Renal pelvis (tissue), 4 donors: ENCODE data around the gene EIF3K. TPM values are rescaled to one million over a fixed set of nuclear protein-coding genes. Genes with fewer than 3 reads are reported as not detected.

Source experiments
- DNase-seq: peaks from one replicate; pipeline ENCODE4 v3.0.0-alpha.2; 2013
- polyA plus RNA-seq, 3 donors: library from polyadenylated mRNA; unstranded; fragments of 120-200 nt; gene quantifications; one replicate each; pipeline ENCODE4 v1.2.1, GENCODE V29; 2013; ENCODE audit not compliant: insufficient read length in 3 of 3

EIF3K gene
- polyA plus RNA-seq, 3 donors: 334 to 353 (median 345) TPM

DNA sequence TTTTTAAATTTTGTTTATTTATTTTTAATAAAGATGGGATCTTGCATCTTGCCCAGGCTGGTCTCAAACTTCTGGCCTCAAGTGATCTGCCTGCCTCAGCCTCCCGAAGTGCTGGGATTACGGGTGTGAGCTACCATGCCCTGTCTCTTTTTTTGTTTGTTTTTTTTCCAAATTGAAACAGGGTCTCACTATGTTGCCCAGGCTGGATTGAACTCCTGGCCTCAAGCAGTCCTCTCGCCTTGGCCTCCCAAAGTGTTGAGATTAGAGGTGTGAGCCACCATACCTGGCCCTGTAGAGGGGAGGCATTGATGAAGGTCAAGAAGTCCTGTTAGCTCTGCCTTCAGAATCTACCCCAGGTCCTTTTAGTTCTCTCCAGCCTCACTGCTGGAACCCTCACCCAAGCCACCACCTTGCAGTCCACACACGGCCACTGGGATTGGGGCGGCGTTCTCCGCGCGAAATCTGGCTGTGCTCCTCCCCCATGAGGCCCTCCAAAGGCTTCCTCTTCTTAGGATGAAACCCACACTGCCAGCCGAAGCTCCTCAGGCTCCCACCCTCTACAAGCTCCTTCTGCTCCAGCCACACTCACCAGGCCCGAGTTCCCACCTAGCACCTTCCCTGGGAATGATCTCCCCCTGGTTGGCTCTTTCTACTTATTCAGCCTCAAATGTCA, 63.3 kb downstream of the EIF3K start:
- no peak for DNase-seq

DNA sequence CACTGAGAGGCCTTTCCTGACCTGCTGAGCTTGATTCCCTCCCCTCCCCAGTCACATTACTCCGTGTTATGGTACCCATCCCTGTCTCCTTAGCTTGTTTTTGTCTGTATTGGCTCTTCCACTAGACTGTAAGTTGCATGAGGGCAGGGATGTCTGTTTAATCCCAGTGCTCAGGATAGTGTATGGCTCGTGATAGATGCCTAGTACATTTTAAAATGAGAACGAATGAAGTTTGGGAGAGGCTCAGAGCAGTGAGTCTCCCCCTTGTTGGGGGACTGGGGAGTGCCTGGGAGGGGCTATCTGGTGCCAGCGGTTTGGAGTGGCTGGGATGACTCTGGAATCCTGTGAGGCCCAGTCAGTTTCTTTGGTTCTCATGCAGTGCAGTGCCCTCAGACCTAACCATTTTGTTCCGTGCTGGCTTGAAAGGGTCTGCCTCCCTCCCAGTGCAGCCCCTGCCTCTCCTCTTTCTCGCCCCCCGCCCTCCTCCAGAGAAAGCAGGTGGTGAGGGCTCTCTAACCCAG, 63.9 kb downstream of the EIF3K start:
- no peak for DNase-seq

DNA sequence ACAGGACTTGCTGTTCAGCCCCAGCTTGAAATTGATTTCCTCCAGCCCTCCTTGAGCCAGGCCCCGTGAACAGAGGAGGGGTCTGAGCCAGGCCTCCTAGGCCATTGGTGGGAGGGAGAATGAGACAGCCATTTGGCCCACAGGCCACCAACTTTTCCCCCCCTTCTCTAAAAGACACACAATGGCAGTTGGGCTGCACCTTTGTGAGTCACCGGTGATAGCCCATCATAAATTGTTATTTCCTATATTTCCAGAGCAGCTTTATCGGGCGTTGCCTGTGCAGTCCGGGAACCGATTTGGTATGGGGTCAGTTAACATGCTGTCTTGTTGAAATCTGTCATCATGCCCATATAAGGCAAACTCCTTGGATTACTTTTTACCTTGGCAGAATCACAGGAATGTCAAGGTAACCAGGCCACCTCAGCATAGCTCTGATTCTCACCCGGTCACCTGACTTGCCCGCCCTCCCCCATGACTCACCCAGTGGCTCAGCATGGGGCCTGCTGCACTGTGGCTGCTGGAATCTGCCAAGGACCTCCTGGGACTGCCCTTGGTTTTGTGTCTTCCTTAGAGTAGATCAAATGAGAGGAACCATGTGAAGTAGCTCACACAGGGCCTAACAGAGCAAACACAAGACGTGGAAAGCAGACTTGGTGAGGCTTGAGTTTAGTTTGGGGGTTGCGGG, 64.5 kb downstream of the EIF3K start:
- DNase-seq: peak; percentile 87

DNA sequence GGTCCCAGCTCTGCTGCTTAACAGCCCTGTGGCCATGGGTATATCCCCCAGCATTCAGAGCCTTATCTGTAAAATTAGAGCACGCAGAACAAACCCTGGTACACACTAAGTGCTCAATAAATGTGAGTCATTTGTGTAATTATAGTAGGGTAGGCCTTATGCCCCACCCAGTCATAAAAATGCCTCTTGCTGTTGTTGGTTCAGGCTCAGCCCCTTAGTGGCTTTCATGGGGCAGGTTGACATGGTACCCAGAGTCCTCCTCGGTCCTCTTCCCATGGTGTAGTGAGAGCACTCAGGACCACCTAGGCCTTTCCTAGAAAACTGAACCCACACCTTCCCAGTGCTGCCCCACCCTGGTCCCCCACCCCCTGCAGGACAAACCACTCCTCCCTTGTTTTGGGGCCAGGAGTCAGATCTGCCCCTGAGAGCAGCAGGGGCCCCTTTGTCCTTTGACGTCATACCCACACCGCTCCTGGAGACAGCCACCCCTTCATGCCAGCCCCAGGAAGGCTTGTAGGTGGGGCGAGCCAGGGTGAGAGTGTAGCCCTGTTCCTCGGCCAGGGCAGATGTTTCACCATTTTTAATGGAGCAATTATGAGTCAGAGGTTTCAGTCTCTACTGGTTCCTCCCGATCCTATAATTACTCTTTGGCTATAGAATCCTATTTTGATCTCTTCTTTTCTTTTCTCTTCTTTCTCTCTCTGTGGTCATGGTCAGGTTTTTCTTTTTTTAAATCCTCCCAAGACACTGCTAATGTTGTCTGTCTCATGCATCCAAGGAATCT, 65.3 kb downstream of the EIF3K start:
- no peak for DNase-seq

DNA sequence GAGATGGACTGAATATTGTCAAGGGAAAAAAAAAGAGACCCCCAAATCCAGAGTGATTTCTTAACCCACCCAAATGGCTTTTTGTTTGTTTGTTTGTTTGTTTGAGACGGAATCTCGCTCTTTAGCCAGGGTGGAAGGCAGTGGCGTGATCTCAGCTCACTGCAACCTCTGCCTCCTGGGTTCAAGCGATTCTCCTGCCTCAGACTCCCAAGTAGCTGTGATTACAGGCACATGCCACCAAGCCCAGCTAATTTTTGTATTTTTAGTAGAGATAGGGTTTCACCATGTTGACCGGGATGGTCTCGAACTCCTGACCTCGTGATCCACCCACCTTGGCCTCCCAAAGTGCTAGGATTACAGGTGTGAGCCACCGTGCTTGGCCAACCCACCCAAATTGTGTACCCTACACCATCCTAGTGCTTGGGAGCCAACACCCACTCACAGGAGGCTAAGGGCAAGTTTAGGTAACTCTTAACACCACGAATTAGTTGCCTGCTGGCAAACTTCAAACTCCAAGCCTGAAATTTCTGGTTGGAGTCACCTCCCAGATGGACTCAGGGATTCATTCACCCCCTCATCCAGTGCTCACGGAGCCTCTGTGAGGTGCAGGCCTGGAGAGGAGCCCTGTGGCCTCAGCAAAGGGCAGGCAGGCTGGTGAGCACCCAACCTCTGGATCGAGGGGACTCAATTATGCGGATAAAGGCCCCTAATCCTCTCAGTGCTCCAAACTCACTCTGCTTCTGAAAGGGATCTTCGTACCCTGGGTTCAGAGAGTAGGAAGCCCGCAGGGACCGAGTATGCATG, 66.1 kb downstream of the EIF3K start:
- no peak for DNase-seq

DNA sequence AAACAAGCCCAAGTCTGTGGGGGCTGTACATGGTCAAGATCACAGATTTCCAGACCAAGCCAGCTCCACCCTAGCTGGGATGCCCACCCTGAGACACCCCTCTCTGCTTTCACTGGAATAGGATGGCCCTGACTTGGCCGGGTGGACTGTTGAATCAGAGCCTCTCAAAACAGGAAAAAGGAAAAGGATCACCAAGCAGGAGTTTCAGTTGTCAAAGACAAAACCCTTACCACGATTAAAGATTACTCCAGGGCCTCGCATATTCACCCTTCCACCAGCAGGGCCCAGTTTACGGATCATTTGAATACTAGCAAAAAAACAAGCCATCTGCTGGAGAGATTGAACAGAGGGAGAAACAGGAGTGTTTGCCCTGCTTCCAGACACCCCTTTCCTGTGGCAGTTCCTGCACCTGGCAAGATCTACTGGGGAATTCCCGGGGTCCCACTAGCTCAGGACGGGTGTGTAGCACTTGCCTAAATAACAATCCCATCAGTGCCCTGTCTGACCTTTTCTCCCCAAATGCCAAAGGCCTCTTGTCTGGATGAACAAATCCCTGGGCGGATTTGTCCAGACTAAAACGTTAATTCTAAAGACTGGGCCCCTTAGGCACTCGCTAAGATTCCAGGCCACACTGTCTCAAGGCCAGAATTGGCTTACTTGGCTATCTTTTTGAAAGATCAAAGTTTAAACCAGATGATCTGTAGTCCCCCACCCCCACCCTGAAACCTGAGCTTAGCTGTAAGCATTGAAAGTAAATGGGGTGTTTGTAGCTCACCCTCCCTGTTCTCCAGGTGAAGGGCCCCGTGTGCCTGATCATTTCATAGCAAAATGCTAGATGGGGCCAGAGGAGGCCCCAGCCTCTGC, 66.9 kb downstream of the EIF3K start:
- DNase-seq: no peak

DNA sequence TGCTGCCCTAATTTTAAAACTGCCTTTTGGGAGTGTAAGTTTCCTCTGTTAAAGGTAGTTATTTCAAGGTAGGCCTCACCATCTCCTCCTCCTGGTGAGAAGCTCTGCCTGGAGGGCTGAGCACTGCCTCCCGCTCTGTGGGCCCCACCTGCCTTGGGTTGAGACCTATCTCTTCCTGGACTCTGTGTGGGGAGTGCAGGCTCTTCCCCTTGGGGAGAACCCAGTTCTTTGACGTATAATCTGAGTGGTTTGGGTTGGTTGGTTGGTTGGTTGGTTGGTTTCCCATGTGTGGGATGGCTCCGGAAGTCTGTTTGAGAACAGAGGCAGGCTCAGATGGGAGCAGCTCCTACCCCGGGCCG, 67.5 kb downstream of the EIF3K start:
- DNase-seq: no peak

Other genes starting within 250 kb of the EIF3K start
- gene PSMD8, start 244.6 kb upstream of the EIF3K start, polyA plus RNA-seq: 100 to 1,000 TPM; 167 to 187 (median 173) TPM
- gene GGN, start 231.2 kb upstream of the EIF3K start, polyA plus RNA-seq: 1 to 10 TPM in 1 of 3 donors, under 1 TPM in 2; 0.81 to 1.7 (median 0.88) TPM
- gene SPRED3, start 230.5 kb upstream of the EIF3K start, polyA plus RNA-seq: 1 to 10 TPM; 1.2 to 1.5 (median 1.4) TPM
- 10 to 100 TPM; 18.2 to 22.8 (median 19.1) TPM for gene FAM98C, start 216.1 kb upstream of the EIF3K start, polyA plus RNA-seq
- under 1 TPM; 0.81 to 0.96 (median 0.84) TPM for gene RASGRP4, start 193.0 kb upstream of the EIF3K start, polyA plus RNA-seq
- gene RYR1, start 185.5 kb upstream of the EIF3K start, polyA plus RNA-seq: 1 to 10 TPM; 5.1 to 6.6 (median 5.2) TPM
- gene MAP4K1, start 1.2 kb upstream of the EIF3K start, polyA plus RNA-seq: 1 to 10 TPM; 2.6 to 5.6 (median 4.7) TPM
- gene ACTN4, start 28.5 kb downstream of the EIF3K start, polyA plus RNA-seq: 100 to 1,000 TPM; 701 to 787 (median 742) TPM
- gene CAPN12, start 125.3 kb downstream of the EIF3K start, polyA plus RNA-seq: 10 to 100 TPM in 2 of 3 donors, 1 to 10 TPM in 1; 9.1 to 14.0 (median 12.9) TPM
- under 1 TPM in 1 of 3 donors, not detected in 2; 0.78 TPM for gene LGALS7, start 154.3 kb downstream of the EIF3K start, polyA plus RNA-seq
- 1 to 10 TPM; 2.0 to 3.2 (median 2.2) TPM for gene LGALS7B, start 170.0 kb downstream of the EIF3K start, polyA plus RNA-seq
- gene LGALS4, start 193.8 kb downstream of the EIF3K start, polyA plus RNA-seq: 1 to 10 TPM; 1.3 to 2.4 (median 1.9) TPM
- gene ECH1, start 212.6 kb downstream of the EIF3K start, polyA plus RNA-seq: 100 to 1,000 TPM; 165 to 180 (median 174) TPM
- gene HNRNPL, start 230.8 kb downstream of the EIF3K start, polyA plus RNA-seq: 100 to 1,000 TPM; 466 to 472 (median 471) TPM